Umbilical cord (tissue), 2 donors: ENCODE results near the gene C1QC. TPM values are rescaled to one million over a fixed set of nuclear protein-coding genes. Genes with fewer than 3 reads are reported as not detected.
A peak's percentile ranks its signal among the peaks of the same experiment; 100 is the strongest.

Experiments
- DNase-seq: peaks from one replicate; pipeline ENCODE4 v3.0.0-alpha.2; 2015; ENCODE audit warnings: low spot score
- total RNA-seq: library from RNA; depleted of rRNA; stranded (reverse); fragments of >200 nt; gene quantifications from one replicate; pipeline ENCODE4 v1.2.3, GENCODE V29; 2014; ENCODE audit warnings: low replicate concordance; ENCODE audit not compliant: insufficient read depth

The C1QC gene
- total RNA-seq, 1 donor from 2014 or later, result 124 TPM

DNA sequence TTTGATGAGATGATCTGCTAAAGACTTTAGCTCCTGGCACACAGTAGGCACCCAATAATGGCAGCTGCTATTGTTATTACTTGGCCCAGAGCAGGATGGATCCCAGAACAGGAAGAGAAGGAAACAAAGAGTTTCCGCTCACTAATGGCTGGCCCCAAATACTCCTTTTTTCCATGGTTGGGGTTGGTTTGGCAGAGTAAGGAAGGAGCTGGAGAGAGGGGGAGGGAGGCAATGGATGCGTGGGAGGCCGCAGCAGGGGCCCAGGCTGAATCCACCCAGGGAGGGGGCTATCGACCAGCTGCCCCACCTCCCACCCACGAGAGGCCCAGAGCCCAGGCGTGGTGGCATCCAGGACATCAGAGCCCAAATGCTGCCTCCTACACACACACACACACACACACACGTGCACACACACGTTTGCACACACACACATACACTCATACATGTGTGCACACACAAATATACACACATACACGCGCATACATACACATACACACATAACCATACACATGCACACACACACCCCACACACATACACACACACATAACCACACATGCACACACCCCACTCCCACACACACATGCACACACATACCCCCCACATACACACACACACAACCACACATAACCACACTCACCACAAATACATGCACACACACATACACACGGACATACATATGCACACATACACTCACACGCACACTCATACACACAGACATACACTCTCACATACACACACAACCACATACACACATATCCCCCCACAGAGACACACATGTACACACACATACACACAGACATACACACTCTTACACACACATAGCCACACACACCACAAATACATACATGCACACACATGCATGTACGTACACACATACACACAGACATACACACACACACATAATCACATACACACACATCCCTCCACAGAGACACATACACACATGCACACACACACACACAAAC is 34.8 kb downstream of the C1QC start:
- DNase-seq, result no peak

DNA sequence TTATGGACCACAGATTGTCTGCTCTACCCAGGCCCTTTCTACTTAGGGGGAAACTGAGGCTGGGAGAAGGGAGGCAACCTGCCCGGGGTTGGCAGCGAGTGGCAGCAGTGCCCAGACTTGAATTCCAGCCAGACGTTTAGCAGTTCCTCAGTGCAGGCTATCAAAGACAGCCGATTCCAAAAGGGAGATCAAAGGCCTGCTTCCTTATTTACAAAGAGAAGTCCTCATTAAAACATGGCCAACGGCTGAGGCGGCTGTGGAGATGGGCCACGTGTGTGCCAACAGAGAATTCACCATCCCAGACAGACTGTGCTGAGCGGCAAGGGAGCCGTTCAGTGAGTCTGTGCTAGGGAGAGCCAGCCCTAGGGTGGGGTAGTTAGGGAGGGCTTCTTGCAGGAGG is 37.3 kb downstream of the C1QC start:
- DNase-seq, result no peak

DNA sequence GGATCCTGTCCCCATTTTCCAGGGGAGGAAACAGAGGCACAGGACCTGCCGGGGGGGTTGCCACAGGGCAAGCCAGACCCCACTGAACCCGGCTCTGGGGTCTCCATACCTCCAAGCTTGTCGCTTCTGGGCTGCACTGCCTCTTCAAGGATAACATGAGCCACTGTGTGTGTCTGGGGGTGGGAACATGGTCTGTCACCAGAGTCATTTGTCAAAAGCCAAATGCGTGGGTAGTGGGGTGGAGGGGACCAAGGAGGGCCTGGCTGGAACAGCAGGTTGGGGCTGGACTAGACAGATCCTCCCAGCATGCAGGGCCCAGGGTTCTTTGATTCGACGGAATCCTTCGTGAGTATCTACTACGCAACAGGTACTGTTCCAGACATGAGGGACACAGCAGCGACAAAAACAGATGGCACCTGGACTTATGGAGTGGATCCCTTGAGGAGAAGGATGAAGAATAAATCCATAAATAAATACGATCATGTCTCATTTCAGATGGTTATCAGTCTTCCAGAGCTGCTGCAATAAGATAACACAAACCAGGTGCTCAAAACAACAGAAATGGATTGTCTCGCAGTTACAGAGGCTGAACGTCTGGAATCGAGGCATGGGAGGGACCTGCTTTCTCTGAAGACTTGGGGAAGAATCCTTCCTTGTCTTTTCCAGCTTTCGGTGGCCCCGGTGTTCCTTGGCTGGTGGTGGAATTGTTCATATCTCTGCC is 38.3 kb downstream of the C1QC start:
- no peak for DNase-seq

DNA sequence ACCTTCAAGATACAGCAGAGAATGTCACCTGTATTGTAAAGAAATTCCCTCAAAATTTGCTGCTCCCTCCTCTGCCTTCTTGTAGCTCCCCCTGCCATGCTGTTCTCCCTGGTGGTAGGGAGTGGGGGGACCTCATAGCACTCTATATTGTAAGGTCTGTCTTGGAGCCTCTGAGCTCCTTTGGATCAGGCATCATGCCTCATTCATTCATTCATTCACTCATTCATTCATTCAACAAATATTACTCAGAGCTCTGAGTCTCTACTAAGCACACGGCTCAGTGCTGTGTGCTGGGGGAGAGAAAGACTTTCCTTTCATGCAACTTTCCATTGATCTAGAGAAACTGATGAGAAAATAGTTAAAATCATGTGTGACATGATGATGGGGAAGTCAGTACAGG is 40.1 kb downstream of the C1QC start:
- DNase-seq, result no peak

DNA sequence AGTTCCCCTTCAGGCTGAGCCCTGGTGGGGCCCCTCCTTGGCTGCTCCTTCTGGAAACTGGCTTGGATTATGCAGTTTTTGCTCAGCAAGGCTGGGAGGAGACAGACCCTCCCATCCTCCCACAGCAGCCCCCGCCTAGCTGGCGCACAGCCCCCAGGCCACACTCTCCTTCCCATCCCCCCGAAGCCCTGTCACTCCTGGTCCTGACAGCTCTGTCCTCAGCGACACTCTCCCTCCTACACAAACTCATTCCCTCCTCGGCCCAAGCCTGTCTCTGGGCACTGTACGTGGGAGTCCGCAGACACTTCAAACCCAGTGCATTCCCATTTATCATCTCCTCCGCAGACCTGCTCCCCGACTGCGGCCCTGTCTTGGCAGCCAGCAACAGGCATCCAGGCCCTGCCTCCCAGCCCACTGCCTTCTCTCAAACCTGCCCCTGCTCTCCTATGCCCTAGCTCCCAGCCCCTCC is 42.2 kb downstream of the C1QC start:
- peak; percentile 75 for DNase-seq

DNA sequence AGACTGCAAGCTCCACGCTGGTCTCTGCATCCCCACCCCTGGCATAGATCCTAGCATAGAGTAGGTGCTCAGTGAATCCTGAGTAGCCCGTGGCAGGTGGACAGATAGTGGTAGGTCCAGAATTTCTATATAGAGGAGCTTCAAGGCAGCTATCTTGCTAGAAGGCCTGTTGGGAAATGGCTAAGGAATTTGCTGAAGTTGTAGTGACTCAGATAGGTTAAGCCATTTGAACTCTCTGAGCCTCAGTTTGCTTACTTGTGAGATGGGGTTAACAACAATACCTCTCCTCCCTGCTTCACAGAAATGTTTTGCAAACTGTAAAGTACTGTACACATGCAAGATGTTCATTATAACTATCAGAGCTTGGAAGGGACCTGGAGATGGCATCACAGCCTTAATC is 43.8 kb downstream of the C1QC start:
- DNase-seq, result no peak

DNA sequence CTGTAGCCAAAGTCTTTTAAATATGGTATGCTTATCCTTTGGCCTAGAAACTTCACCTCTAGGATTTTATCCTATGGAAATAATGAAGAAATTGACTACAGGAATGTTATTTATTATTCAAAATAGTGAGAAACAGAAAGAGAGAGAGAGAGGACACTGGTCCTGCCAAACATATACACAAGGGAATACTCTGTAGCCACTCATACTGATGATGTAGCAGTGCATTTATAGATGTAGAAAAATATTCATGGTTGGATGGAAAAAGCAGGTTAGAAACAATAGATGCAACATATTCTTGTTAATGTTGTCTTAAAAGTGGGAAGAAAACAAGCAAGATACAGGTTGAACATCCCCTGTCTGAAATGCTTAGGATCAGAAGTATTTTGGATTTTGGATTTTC is 45.0 kb downstream of the C1QC start:
- no peak for DNase-seq

DNA sequence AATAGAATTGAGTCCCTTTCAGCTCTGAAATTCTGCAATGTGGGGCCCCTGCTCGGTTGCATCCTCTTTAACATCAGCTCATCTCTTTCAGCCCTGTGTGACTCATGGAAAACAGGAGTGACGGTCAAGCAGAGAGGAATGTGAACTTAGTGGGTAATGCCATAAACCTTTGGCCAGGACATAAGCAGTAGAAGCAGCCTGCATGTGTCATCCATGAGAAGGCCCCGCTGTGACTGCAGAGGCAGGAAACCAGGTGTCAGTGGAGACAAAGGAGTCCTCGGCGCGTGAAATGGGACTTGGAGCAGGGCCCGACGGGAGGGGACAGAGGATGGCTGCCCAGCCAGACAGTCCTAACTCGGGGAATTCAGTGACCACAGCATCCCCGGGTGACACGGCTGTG is 46.1 kb downstream of the C1QC start:
- peak; percentile 69 for DNase-seq

DNA sequence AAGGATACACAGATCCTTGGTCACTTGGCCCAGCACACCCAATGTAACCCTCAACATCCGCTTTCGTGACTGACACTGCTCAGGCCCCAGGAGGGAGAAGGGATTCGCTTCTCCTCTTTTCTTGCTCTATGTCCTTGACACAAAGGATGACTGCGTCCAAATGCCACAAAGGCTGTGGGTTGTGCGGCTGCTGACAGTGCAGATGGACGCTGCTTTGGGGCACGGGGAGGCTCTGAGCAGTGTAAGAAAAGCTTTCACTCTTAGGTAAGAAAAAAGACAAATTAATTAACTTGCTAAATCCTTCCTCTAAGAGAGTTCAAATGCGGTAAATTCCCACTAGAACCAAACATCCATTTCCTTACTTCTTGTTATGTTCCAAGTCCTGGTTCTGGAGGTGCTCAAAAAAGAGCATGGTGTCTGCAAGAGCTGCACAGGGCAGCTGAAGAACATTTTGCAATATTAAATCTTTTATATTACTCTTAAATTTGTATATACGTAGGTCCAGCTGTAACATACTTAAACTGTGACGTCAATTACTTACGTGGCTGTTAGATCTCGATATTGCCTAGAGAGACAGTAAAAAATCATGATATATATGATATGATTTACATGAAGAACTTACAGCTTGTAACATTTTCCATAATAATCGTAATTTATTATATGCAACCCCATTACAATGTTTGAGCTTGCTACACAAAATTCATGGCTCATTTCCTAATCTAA is 47.8 kb downstream of the C1QC start:
- DNase-seq, result no peak

DNA sequence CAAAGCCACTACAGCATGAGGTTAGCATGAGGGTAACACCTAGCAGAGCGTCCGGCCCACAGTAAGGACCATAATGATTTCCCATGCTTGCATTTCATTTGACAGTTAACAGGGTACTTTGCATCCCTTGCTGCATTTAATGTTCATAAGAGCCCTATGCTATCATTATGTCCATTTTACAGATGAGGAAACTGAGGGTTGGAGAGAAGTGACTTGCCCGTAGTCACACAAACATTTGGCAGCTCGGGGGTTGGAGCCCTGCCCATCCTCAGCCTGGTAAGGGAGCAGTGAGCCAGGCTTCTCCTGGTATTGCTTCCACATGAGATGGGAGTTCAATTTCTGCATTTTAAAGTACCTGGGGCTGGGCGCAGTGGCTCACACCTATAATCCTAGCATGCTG is 50.7 kb downstream of the C1QC start:
- DNase-seq, result no peak

DNA sequence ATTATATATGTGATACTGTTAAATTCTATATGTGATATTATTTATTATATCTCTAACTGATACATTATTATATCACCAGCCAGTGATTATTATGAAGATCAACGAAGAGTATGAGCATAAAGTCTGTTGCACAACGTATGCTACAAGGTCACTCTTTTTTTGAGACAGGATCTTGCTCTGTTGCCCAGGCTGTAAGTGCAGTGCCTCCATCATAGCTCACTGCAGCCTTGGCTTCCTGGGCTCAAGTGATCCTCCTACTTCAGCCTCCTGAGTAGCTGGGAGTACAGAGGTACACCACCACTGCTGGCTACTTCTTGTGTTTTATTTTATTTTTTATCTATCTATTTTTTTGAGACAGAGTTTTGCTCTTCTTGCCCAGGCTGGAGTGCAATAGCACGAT is 53.2 kb downstream of the C1QC start:
- no peak for DNase-seq

Other genes with a start within 250 kb of the C1QC start
- gene ZBTB40, start 191.8 kb upstream of the C1QC start, total RNA-seq, result 10.8 TPM
- 4.3 TPM for gene EPHA8, start 80.1 kb upstream of the C1QC start, total RNA-seq
- 122 TPM for gene C1QA, start 7.0 kb upstream of the C1QC start, total RNA-seq
- 201 TPM for gene C1QB, start 9.6 kb downstream of the C1QC start, total RNA-seq
- gene EPHB2, start 67.2 kb downstream of the C1QC start, total RNA-seq, result 28.9 TPM